ACC112 (cell line): ENCODE results near the gene FNBP1L.
A peak's percentile ranks its signal among the peaks of the same experiment; 100 is the strongest.
"Not testable (repeated sequence)": the region's sequence is repeated elsewhere in the genome, so short reads cannot be mapped to it uniquely, and the experiment has no call there.

Experiments used
- H2AFZ ChIP-seq: fragments of 200-600 bp; sonication (generic); one replicate; pipeline ENCODE4 v1.6.0; 2017; ENCODE audit warnings: antibody characterized with exemption, low read length; ENCODE audit not compliant: unreplicated experiment
- H3K27ac ChIP-seq: fragments of 200-600 bp; sonication (generic); 2 replicates; pipeline ENCODE4 v1.5.1; 2014; ENCODE audit warnings: low read depth, mild to moderate bottlenecking, antibody characterized with exemption, low read length, moderate library complexity
- H3K27me3 ChIP-seq: fragments of 200-600 bp; sonication (generic); 2 replicates; pipeline ENCODE4 v1.6.1; 2014; ENCODE audit warnings: mild to moderate bottlenecking, antibody characterized with exemption, low read length, moderate library complexity, mixed read lengths; ENCODE audit not compliant: insufficient read depth
- H3K36me3 ChIP-seq: fragments of 200-600 bp; sonication (generic); 2 replicates; pipeline ENCODE4 v1.6.1; 2016; ENCODE audit warnings: mild to moderate bottlenecking, antibody characterized with exemption, low read length, moderate library complexity, mixed read lengths; ENCODE audit not compliant: insufficient read depth
- H3K4me1 ChIP-seq: fragments of 200-600 bp; sonication (generic); one replicate; pipeline ENCODE4 v1.6.1; 2016; ENCODE audit warnings: low read length, mixed read lengths; ENCODE audit not compliant: insufficient read depth, unreplicated experiment, control insufficient read depth
- H3K4me3 ChIP-seq: fragments of 200-600 bp; sonication (generic); 2 replicates; pipeline ENCODE4 v1.5.1; 2014; ENCODE audit warnings: mild to moderate bottlenecking, low read depth, low read length
- H3K79me2 ChIP-seq: fragments of 200-600 bp; sonication (generic); one replicate; pipeline ENCODE4 v1.6.0; 2016; ENCODE audit warnings: low read length; ENCODE audit not compliant: control insufficient read depth, unreplicated experiment, insufficient read depth

Gene FNBP1L

DNA sequence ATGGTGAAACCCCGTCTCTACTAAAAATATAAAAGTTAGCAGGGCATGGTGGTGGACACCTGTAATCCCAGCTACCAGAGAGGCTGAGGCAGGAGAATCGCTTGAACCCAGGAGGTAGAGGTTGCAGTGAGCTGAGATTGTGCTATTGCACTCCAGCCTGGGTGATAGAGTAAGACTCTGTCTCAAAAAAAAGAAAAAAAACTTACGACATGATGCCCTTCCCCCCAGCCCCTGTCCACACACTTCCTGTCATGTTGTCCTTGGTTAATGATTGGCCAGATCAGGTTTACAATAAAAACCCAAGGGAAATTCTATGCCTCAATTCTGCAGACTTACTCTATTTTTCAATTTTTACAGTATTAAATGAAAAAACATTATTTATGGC is 143.4 kb downstream of the FNBP1L start:
- Histone ChIP-seq H3K27ac (peak overlapping the region; percentile 10; the same call in 1 of the 2 replicates), H3K79me2 (peaks cover 71% of the 10 kb centered on the region), H3K36me3 (peaks cover 18% of the 10 kb centered on the region; the same call in 1 of the 2 replicates), H3K4me1 (peaks cover 68% of the 10 kb centered on the region)
- H2AFZ ChIP-seq, H3K27me3 ChIP-seq, H3K4me3 ChIP-seq: not testable (repeated sequence)

DNA sequence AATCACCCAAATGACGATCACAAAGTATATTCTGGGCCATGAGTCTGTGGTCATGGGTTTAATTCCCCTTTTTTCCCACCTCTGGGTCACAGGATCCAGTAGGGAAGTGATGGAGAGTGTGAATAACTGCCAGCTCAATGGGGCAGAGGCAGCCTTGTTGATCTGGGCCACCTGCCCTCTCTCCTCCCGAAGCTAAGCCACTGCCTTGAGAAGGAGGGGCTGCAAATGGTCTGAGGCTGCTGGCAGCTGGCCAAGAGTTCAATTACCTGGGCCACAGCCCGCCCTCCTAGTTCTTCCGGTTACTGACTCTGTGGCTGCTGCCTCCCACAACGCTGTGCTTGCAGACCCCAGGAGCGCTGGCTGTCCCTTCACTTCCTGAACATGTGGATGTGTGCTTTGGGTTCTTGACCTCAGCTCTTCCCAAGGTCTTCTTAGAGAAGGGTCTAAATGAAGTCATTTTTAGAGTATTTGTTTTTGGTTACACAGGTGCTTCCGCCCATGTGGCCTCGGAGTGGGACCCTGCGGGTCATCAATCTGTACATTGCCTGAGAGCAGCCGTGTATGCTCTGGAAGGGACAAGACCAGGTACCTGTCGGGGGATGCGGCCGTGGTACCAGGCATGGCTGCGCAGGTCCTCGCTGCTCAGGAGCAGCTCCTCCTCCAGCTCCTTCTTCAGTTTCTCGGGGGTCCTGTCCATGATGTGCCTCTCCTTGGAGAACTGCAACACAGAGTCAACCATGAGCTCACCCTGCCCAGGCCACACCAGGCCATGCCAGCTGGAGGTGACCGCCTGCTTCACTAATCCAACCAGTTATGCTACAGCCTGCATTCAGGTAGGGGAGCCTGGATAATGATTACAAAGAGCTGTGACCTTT is 144.0 kb downstream of the FNBP1L start:
- H3K36me3 ChIP-seq, result peaks cover 18% of the 10 kb centered on the region; the same call in 1 of the 2 replicates

DNA sequence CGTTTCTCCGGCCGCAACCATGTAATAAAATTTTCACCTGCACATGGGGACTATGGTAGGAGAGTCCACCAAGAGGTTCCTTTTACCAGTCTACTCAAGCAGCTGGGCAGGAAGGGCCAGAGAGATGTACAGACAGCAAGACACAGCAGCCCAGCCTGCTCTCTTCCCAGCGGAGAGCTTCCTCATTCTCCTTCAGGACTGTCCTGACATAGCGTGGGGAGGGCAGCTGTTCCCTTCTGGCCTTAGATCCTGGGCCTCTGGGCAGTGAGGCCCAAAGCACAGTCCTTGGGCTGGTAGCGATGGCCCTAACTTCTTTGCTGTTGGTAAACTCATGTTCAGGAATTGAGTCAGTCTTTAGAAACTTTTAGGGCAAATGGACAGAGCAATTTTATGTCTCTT is 144.6 kb downstream of the FNBP1L start:
- H3K79me2 ChIP-seq, result peaks cover 82% of the 10 kb centered on the region
- peaks cover 14% of the 10 kb centered on the region; the same call in 1 of the 2 replicates for H3K36me3 ChIP-seq
- no peak overlapping the region for H3K27ac ChIP-seq
- H3K27me3 ChIP-seq, result no peaks in the 10 kb centered on the region
- no peak overlapping the region for H2AFZ ChIP-seq
- H3K4me1 ChIP-seq, result peaks cover 73% of the 10 kb centered on the region
- no peak overlapping the region for H3K4me3 ChIP-seq

More for the DNA sequence above, 144.0 kb downstream of the FNBP1L start:
- Histone ChIP-seq H3K4me3 (no peak overlapping the region), H3K4me1 (peaks cover 73% of the 10 kb centered on the region), H2AFZ (no peak overlapping the region), H3K79me2 (peaks cover 75% of the 10 kb centered on the region), H3K27me3 (no peaks in the 10 kb centered on the region), H3K27ac (peak overlapping the region; percentile 10; the same call in 1 of the 2 replicates)

DNA sequence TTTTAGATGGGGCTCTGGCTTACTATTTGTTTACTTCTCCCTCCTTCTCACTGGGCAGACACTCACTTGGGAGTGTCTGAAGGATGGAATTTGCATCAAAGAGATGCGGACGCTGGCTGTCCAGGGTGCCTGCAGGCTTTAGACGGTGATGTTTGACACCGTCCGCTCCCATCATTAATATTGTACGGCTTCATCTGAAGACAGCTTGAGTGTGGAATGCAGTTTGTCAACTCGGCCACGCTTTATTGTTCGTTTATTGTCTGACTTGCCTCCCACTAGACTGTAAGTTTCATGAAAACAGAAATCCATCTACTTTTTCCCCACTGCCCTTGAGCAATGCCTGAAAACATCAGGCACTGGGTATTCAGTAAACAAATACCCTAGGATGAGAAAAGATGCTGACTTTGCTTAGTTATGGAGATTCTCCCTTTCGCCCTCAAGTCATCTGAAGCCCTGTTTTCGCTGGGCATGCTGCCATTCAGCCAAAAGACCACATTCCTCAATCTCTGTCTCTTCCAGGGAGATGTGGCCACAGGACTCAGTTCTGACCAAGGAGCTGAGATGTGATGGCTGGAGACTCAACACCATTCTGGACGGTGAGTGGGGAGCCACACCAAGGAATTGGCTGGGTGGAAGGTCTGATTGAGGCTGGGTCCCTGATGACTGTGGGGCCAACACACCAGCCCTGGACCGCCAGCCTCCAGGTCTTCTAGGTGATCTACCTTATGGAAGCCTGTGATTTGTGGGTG is 146.1 kb downstream of the FNBP1L start:
- no peak overlapping the region for H2AFZ ChIP-seq
- peaks cover 62% of the 10 kb centered on the region for H3K4me1 ChIP-seq

GRCh38 chr1:93594603-93594880 is 146.6 kb downstream of the FNBP1L start:
- H3K36me3 ChIP-seq, result peaks cover 8% of the 10 kb centered on the region; the same call in 1 of the 2 replicates
- H3K79me2 ChIP-seq, result peaks cover 87% of the 10 kb centered on the region
- no peak overlapping the region for H2AFZ ChIP-seq
- H3K4me1 ChIP-seq, result peaks cover 58% of the 10 kb centered on the region
- H3K4me3 ChIP-seq, result no peak overlapping the region
- H3K27me3 ChIP-seq, result no peaks in the 10 kb centered on the region
- H3K27ac ChIP-seq, result peak overlapping the region; percentile 75

More for the DNA sequence above, 146.1 kb downstream of the FNBP1L start:
- Histone ChIP-seq H3K36me3 (peaks cover 13% of the 10 kb centered on the region; the same call in 1 of the 2 replicates), H3K27ac (peak overlapping the region; percentile 75; the same call in 1 of the 2 replicates), H3K27me3 (no peaks in the 10 kb centered on the region), H3K79me2 (peaks cover 86% of the 10 kb centered on the region), H3K4me3 (no peak overlapping the region)

- H3K27ac ChIP-seq, result peak overlapping the region; percentile 75
- H3K79me2 ChIP-seq, result peaks cover 87% of the 10 kb centered on the region
- H3K36me3 ChIP-seq, result peaks cover 4% of the 10 kb centered on the region; the same call in 1 of the 2 replicates
Observed at GRCh38 chr1:93595266-93595665, 147.3 kb downstream of the FNBP1L start.

GRCh38 chr1:93595743-93596142 is 147.8 kb downstream of the FNBP1L start:
- peak overlapping the region; percentile 75 for H3K27ac ChIP-seq
- H3K36me3 ChIP-seq, result no peaks in the 10 kb centered on the region; the same call in 1 of the 2 replicates
- peaks cover 87% of the 10 kb centered on the region for H3K79me2 ChIP-seq
- peaks cover 51% of the 10 kb centered on the region for H3K4me1 ChIP-seq
- no peak overlapping the region for H3K4me3 ChIP-seq
- H2AFZ ChIP-seq, result no peak overlapping the region
- no peaks in the 10 kb centered on the region for H3K27me3 ChIP-seq

More at GRCh38 chr1:93595266-93595665, 147.3 kb downstream of the FNBP1L start:
- Histone ChIP-seq H3K4me1 (peaks cover 55% of the 10 kb centered on the region), H2AFZ (no peak overlapping the region), H3K27me3 (no peaks in the 10 kb centered on the region), H3K4me3 (no peak overlapping the region)

- Histone ChIP-seq H3K4me3 (no peak overlapping the region), H3K27me3 (no peaks in the 10 kb centered on the region), H3K4me1 (peaks cover 46% of the 10 kb centered on the region), H2AFZ (no peak overlapping the region), H3K79me2 (peaks cover 93% of the 10 kb centered on the region), H3K27ac (peak overlapping the region; percentile 75; the same call in 1 of the 2 replicates), H3K36me3 (no peaks in the 10 kb centered on the region; the same call in 1 of the 2 replicates)
Observed at GRCh38 chr1:93596329-93597089, 148.6 kb downstream of the FNBP1L start.

DNA sequence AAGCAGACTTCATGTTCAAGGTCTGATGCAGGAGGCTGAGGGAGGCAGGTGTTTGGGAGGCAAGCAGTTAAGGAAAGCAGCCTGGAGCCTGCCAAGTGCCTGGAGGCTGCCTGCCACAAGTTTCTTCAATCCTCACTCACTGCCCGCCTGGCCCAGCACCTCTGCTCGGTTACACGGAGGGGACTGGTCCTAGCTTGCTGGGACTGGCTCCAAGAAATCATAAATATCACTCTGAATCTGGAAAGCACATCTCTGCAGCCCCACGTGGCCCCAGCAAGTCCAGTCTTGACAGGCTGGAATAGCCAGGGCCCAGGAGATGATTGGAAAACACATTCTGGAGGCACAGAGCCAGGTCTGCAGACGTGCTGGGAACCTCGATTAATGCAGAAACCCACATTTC is 149.8 kb downstream of the FNBP1L start:
- no peaks in the 10 kb centered on the region for H3K27me3 ChIP-seq
- H3K27ac ChIP-seq, result no peak overlapping the region
- no peak overlapping the region for H2AFZ ChIP-seq
- peaks cover 37% of the 10 kb centered on the region for H3K4me1 ChIP-seq
- no peaks in the 10 kb centered on the region for H3K36me3 ChIP-seq
- H3K79me2 ChIP-seq, result peaks cover 93% of the 10 kb centered on the region
- H3K4me3 ChIP-seq, result no peak overlapping the region

- Histone ChIP-seq H3K4me3 (no peak overlapping the region), H3K4me1 (peaks cover 37% of the 10 kb centered on the region), H3K27me3 (no peaks in the 10 kb centered on the region), H3K36me3 (no peaks in the 10 kb centered on the region), H3K79me2 (peaks cover 97% of the 10 kb centered on the region), H2AFZ (no peak overlapping the region), H3K27ac (no peak overlapping the region)
Observed at GRCh38 chr1:93598396-93598795, 150.5 kb downstream of the FNBP1L start.
